Temporal lobe (tissue), 1 donor: ENCODE data around the gene SMG1. TPM values are rescaled to one million over a fixed set of nuclear protein-coding genes. Genes with fewer than 3 reads are reported as not detected.

Source experiments
- total RNA-seq: library from RNA; depleted of rRNA; stranded (reverse); fragments of >200 nt; gene quantifications from one replicate; pipeline ENCODE4 v1.2.3, GENCODE V29; 2014

Gene SMG1
- total RNA-seq, 1 donor from 2014 or later = 117 TPM

Other genes starting within 250 kb of the SMG1 start
- 882 TPM for gene RPS15A, start 136.1 kb downstream of the SMG1 start, total RNA-seq
- 433 TPM for gene ARL6IP1, start 124.9 kb downstream of the SMG1 start, total RNA-seq
- 3.0 TPM for gene TMC7, start 57.5 kb upstream of the SMG1 start, total RNA-seq
- 32.2 TPM for gene COQ7, start 141.2 kb upstream of the SMG1 start, total RNA-seq
- gene ITPRIPL2, start 187.6 kb upstream of the SMG1 start, total RNA-seq = 2.7 TPM
- gene SYT17, start 241.8 kb upstream of the SMG1 start, total RNA-seq = 3.9 TPM